Choroid plexus epithelial cell (primary cell): ENCODE results near the gene C11orf65.

Experiments used
- DNase-seq: peaks from one replicate; pipeline ENCODE4 v3.0.0-alpha.2; 2010; ENCODE audit warnings: low read depth
- H3K4me3 ChIP-seq: 2 replicates; pipeline ENCODE4 v1.5.1; 2011; ENCODE audit warnings: low read depth, mild to moderate bottlenecking, control low read depth, low read length, moderate library complexity
- TF ChIP-seq, protein P1 (sequence below): conservative IDR thresholded peaks from 2 replicates; pipeline ENCODE4 v1.5.1; 2011; ENCODE audit warnings: low read depth, mild to moderate bottlenecking, control low read depth, inconsistent platforms, low read length, moderate library complexity

C11orf65 gene

GRCh38 chr11:108495326-108495725, 28.0 kb upstream of the C11orf65 start:
- TF ChIP-seq, protein P1, sequence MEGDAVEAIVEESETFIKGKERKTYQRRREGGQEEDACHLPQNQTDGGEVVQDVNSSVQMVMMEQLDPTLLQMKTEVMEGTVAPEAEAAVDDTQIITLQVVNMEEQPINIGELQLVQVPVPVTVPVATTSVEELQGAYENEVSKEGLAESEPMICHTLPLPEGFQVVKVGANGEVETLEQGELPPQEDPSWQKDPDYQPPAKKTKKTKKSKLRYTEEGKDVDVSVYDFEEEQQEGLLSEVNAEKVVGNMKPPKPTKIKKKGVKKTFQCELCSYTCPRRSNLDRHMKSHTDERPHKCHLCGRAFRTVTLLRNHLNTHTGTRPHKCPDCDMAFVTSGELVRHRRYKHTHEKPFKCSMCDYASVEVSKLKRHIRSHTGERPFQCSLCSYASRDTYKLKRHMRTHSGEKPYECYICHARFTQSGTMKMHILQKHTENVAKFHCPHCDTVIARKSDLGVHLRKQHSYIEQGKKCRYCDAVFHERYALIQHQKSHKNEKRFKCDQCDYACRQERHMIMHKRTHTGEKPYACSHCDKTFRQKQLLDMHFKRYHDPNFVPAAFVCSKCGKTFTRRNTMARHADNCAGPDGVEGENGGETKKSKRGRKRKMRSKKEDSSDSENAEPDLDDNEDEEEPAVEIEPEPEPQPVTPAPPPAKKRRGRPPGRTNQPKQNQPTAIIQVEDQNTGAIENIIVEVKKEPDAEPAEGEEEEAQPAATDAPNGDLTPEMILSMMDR, result no peak
- no peak for DNase-seq

GRCh38 chr11:108494182-108494581, 26.9 kb upstream of the C11orf65 start:
- DNase-seq, result no peak
- no peak overlapping the region for H3K4me3 ChIP-seq
- TF ChIP-seq, protein P1, result no peak

More at GRCh38 chr11:108495326-108495725, 28.0 kb upstream of the C11orf65 start:
- H3K4me3 ChIP-seq, result no peak overlapping the region

GRCh38 chr11:108491936-108492335, 24.6 kb upstream of the C11orf65 start:
- DNase-seq, result no peak
- H3K4me3 ChIP-seq, result no peak overlapping the region
- TF ChIP-seq, protein P1, result no peak

- no peak overlapping the region for H3K4me3 ChIP-seq
- DNase-seq, result no peak
Observed at GRCh38 chr11:108486828-108487227, 19.5 kb upstream of the C11orf65 start.

GRCh38 chr11:108486331-108486730, 19.0 kb upstream of the C11orf65 start:
- no peak overlapping the region for H3K4me3 ChIP-seq
- no peak for DNase-seq
- TF ChIP-seq, protein P1, result no peak

More at GRCh38 chr11:108486828-108487227, 19.5 kb upstream of the C11orf65 start:
- TF ChIP-seq, protein P1, result no peak

GRCh38 chr11:108483163-108483562, 15.8 kb upstream of the C11orf65 start:
- no peak overlapping the region for H3K4me3 ChIP-seq
- peak; percentile 20 for DNase-seq
- TF ChIP-seq, protein P1, result no peak

DNA sequence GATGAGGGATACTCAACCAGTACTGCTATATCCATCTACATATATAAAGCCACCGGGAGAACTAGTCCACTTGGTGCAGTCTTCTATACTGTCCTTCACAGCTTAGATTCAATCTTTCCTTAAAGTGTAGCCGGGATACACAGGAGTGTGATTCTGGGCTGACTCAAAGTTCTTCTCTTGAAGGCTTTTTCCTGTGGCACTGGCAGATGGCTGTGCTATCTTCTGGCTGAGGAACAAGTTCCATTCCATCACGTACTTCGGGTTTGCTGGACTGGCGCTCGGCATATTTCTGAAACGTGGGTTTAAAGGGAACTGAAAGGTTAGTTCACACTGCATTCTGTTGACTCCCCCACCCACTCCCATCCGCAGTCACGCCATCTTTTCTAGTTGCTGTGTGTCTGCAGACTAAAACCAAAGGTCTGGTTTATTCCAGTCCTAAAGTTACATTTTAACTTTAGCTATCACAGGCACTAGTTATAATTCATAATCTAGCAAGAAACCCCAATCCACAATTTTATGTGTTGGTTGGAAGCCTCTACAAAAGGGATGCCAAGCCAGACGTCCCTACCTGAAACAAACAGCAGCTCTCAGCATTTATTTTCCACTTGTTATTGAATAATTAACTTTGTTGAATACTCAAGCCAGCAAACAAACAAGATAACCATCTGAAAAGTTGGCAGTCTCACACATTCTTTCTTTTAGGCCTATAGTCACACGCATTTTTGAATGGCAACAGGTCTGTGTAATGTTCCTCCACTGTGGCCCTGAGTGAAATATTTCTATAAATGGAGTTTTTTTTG, 7.5 kb upstream of the C11orf65 start:
- TF ChIP-seq, protein P1, result no peak
- no peak overlapping the region for H3K4me3 ChIP-seq
- no peak for DNase-seq
